ENCODE results near the gene CLASP1. TPM values are rescaled to one million over a fixed set of nuclear protein-coding genes. Genes with fewer than 3 reads are reported as not detected.

The CLASP1 gene
- total and polyA plus RNA-seq, 2 of the 8 experiments (the other 6 are each of a cell fraction or from before 2014, with no cell fraction given), result 7.3 to 53.9 TPM

DNA sequence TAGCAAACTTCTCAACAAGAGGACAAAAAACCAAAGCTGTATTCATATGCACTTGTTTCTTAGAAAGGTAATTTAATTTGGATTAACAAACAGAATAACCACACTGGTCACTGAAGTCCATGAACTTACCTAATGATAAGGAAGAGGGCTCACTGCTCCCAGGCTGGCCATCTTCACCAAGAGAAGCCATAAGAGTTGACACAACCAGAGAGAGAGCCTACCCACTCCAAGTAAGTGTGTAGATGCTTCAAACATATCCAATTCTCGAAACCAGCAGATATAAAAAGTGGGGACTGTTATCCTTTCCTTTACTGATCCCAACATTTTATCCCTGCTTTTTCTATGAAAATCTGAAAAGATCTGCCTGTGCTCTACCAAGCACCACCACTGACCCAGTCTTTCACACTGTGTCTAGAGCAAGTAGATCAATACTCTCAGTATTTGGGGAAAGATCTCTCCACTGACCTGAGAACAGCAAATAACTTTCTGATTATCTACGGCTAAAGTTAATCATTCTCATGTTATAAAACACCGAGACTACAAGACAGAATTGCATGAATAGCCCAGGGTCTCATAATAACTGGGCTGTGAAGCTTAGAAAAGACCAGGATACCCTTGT is 230.1 kb downstream of the CLASP1 start:
- no peak overlapping the region for H2AFZ ChIP-seq (ENCODE audit: low read length)
- H2BK15ac ChIP-seq (ENCODE audit: low read length), result no peak overlapping the region
- ChIA-PET POLR2A (ENCODE audit: partially characterized antibody) (no interaction called here), CTCF (ENCODE audit: partially characterized antibody) (interaction anchor here (1.8 kb wide), 1 partner anchor 34 kb away, joined by 3 read pairs; no protein-coding TSS in a partner anchor)
- DNase-seq (ENCODE audit: low read depth in 1 of 2, low spot score in 2 of 2), result no peak
- FAIRE-seq, result no peak
- H3K9me3 ChIP-seq (ENCODE audit: insufficient read depth in 2 of 2, low read depth in 1 of 2, low read length in 1 of 2), result no peaks in the 10 kb centered on the region
- no peak overlapping the region for H2BK120ac ChIP-seq (replicated peaks; ENCODE audit: low read depth, low read length)
- no peaks in the 10 kb centered on the region for H3K23me2 ChIP-seq (ENCODE audit: low read depth, low read length)
- H3K18ac ChIP-seq (ENCODE audit: extremely low read depth, low read length), result no peak overlapping the region
- no peak overlapping the region for H3K9ac ChIP-seq (replicated peaks in 1 of 4; ENCODE audit: extremely low read depth in 1 of 4, low read depth in 3 of 4, low read length in 3 of 4)
- H4K20me1 ChIP-seq (replicated peaks in 1 of 2; ENCODE audit: control insufficient read depth in 1 of 2, insufficient read depth in 2 of 2, low read length in 2 of 2), result no peaks in the 10 kb centered on the region
- no peak overlapping the region for H2BK12ac ChIP-seq (ENCODE audit: low read depth, low read length)
- TF ChIP-seq RBBP5 (IDR thresholded peaks at IDR 0.05; ENCODE audit: borderline replicate concordance, low read depth, low read length), result no peak
- TF ChIP-seq SAP30 (IDR thresholded peaks at IDR 0.05; ENCODE audit: insufficient read depth, insufficient replicate concordance, low read length), result no peak
- TF ChIP-seq POU5F1 (IDR thresholded peaks at IDR 0.05; ENCODE audit: low read depth, low read length), result no peak
- no peak for TF ChIP-seq EGR1 (IDR thresholded peaks at IDR 0.05; ENCODE audit: borderline replicate concordance, low read depth, low read length)
- TF ChIP-seq RXRA (IDR thresholded peaks at IDR 0.05; ENCODE audit: insufficient read depth, low read depth, low read length), result no peak
- no peak for TF ChIP-seq CBX8 (IDR thresholded peaks at IDR 0.05; ENCODE audit: borderline replicate concordance, low read depth, low read length)
- no peak for TF ChIP-seq GABPA (IDR thresholded peaks at IDR 0.05; ENCODE audit: borderline replicate concordance, insufficient read depth, low read length)
- TF ChIP-seq, protein P1, sequence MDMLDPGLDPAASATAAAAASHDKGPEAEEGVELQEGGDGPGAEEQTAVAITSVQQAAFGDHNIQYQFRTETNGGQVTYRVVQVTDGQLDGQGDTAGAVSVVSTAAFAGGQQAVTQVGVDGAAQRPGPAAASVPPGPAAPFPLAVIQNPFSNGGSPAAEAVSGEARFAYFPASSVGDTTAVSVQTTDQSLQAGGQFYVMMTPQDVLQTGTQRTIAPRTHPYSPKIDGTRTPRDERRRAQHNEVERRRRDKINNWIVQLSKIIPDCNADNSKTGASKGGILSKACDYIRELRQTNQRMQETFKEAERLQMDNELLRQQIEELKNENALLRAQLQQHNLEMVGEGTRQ (IDR thresholded peaks at IDR 0.05; ENCODE audit: low read length), result no peak
- no peak for TF ChIP-seq CEBPB (IDR thresholded peaks at IDR 0.05; ENCODE audit: low read depth, low read length)
- no peak for TF ChIP-seq GTF2F1 (IDR thresholded peaks at IDR 0.05; ENCODE audit: borderline replicate concordance, low read depth, low read length)
- H3K56ac ChIP-seq (replicated peaks; ENCODE audit: insufficient read length, low read depth, low read length), result no peak overlapping the region
- H3K4me3 ChIP-seq (ENCODE audit: extremely low read depth in 1 of 4, insufficient read depth in 2 of 4, low read depth in 3 of 4, low read length in 4 of 4), result no peak overlapping the region
- H3K27ac ChIP-seq (ENCODE audit: low read depth, low read length), result no peak overlapping the region
- no peaks in the 10 kb centered on the region for H3K4me1 ChIP-seq (replicated peaks in 1 of 4; ENCODE audit: control insufficient read depth in 3 of 4, insufficient read depth in 4 of 4, low read length in 3 of 4)
- H3K36me3 ChIP-seq (ENCODE audit: control insufficient read depth in 2 of 4, insufficient read depth in 4 of 4, low read length in 3 of 4), result peaks cover 0 to 15% (median 2%) of the 10 kb centered on the region in 4 experiments; a peak in 3 of 8 replicates
- no peak overlapping the region for H2AK5ac ChIP-seq (ENCODE audit: low read depth, low read length)
- no peak overlapping the region for H3K4ac ChIP-seq (replicated peaks; ENCODE audit: insufficient read length, low read depth, low read length)
- H3K79me2 ChIP-seq (ENCODE audit: control insufficient read depth in 1 of 2, insufficient read depth in 2 of 2, low read length in 2 of 2), result no peaks in the 10 kb centered on the region
- H3K27me3 ChIP-seq (replicated peaks in 1 of 4; ENCODE audit: control insufficient read depth in 3 of 4, extremely low read depth in 1 of 4, insufficient read depth in 3 of 4, low read length in 3 of 4), result no peaks in the 10 kb centered on the region
- WGBS, 2 experiments (ENCODE audit: extremely low coverage in 1 of 2, insufficient coverage in 1 of 2, insufficient read length in 1 of 2, insufficient replicate concordance in 2 of 2, low coverage in 1 of 2, low lambda C conversion rate in 2 of 2, missing lambda C conversion rate in 1 of 2), result 94% methylated on average over 3 of the region's 3 CpGs; no CpG with 5 or more reads in 1 of the 2 experiments
- no peak overlapping the region for H2BK5ac ChIP-seq (ENCODE audit: low read depth, low read length)
- no peak overlapping the region for H4K5ac ChIP-seq (ENCODE audit: insufficient read length, low read depth, low read length)
- H3K79me1 ChIP-seq (ENCODE audit: low read depth, low read length), result no peaks in the 10 kb centered on the region; the same call in 1 of the 2 replicates
- no peak overlapping the region for H3K23ac ChIP-seq (ENCODE audit: insufficient read length)
- no peak overlapping the region for H4K91ac ChIP-seq (replicated peaks; ENCODE audit: insufficient read length, low read length)
- no peak overlapping the region for H3K14ac ChIP-seq (ENCODE audit: insufficient read length)
- no peak overlapping the region for H3K4me2 ChIP-seq (ENCODE audit: insufficient read depth in 1 of 2, low read depth in 2 of 2, low read length in 2 of 2)
- H4K8ac ChIP-seq (ENCODE audit: extremely low read depth, insufficient read depth, low read length), result no peak overlapping the region
- H2BK20ac ChIP-seq (ENCODE audit: low read length), result no peak overlapping the region

Data from H1 (cell line).